NCI-H2171 (cell line): Measurements from ENCODE around the gene ARHGEF19.
"Not testable (repeated sequence)": the region's sequence is repeated elsewhere in the genome, so short reads cannot be mapped to it uniquely, and the experiment has no call there.

Source experiments
- DNase-seq: peaks from one replicate; lab custom pipeline; 2025; lab: John Stamatoyannopoulos, UW

ARHGEF19 gene

DNA sequence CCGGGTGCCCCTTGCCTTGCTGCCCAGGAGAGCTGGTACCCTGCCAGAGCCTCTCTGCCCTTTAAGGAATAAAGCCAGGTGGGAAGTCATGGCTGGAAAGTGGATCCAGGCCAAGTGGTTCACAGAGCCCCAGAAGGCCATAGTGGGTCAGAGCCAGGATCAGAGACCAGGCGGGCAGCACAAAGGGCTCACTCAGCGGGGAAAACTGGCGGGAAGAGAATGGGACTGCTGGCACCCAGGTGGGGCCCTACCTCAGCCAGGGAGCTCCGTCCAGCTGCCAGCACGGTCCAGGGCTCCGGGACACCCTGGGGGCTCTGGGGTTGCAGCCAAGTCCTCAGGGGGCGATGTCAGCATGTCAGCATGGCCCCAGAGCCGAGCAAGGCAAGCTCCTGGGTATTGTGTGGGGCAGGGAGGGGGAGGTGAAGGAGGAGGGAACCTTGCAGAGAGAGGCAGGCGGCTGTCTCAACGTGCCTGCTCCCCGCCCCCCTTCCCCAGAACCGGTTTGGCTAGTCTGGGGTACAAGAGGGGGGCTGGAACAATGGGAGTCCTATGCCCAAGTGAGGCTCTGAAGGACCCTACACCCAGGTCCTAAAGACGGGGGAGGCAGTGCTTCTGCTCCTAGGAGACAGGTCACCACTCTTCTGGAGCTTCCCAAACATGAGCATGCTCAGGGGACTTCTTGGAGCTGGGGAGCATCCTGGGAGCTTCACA lies at the start of gene ARHGEF19:
Gene ARHGEF19, minus strand, starts transcription at position 402 of the 711 bp plus-strand sequence. CDS start 3,598 bp downstream, outside the sequence.
- no peak for DNase-seq

DNA sequence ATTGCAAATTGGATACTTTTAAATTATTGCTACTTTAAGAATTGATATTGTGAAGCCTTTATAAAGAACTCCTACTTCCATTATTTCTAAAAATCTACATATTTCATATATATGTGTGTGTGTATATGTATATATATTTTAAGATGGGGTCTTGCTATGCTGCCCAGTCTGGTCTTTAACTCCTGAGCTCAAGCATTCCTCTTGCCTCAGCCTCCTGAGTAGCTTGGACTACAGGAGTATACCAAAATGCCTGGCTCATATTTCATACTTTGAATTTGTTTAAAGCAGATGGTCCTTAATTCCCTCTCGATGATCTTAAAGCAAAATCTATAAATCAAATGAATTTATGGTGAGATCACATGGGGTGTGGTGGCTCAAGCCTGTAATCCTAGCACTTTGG lies 49.6 kb upstream of the ARHGEF19 start:
- DNase-seq: no peak

DNA sequence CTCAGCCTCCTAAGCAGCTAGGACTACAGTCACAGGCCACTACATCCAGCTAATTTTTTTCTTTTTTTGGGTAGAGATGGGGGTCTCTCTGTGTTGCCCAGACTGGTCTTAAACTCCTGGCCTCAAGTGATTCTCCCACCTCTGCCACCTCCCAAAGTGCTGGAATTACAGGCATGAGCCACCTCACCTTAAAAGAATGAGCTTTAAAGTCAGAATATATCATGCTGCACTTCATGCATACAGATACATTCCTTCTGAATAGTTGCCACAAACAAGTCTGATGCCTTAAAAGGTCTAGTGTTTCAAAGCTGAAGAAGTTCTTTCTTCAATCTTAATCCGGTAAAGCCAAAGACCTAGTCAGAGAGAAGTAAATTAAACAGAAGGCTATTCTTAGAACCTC lies 48.4 kb upstream of the ARHGEF19 start:
- no peak for DNase-seq

DNA sequence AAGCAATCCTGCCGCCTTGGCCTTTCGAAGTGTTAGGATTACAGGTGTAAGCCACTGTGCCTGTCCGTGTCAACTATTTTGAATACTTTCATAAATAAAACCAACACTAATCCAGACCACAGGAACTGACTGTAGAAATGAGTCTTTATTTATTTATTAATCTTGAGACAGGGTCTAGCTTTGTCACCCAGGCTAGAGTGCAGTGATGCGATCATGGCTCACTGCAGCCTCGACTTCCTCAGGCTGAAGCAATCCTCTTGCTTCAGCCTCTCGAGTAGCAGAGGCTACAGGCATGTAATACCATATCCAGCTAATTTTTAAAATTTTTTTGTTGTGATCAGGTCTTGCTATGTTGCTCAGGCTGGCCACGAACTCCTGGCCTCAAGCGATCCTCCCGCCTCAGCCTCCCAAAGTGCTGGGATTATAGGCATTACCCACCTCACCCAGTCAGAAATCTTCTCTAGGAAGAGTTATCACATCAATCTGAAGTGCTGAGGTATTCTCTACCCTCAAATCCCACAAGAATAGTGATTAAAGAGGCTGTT lies 46.2 kb upstream of the ARHGEF19 start:
- no peak for DNase-seq

DNA sequence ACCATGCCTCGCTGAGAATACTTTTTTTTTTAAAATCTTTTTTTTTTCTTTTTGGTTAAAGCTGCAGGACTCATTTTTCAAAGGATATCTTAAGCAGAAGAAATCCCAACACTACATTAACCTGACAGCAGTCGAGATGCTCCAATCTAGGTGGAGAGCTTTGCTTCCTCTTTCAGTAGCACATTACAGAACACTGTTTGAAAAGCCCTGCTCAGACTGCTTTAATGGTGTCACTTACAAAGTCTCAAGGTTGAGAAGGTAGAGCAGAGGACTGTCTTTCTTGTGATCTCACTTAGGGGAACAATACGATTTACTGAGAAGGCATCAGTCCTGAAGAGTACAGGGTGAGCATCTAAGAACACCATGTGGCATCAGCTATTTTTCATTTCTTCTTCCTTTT lies 45.5 kb upstream of the ARHGEF19 start:
- no peak for DNase-seq

DNA sequence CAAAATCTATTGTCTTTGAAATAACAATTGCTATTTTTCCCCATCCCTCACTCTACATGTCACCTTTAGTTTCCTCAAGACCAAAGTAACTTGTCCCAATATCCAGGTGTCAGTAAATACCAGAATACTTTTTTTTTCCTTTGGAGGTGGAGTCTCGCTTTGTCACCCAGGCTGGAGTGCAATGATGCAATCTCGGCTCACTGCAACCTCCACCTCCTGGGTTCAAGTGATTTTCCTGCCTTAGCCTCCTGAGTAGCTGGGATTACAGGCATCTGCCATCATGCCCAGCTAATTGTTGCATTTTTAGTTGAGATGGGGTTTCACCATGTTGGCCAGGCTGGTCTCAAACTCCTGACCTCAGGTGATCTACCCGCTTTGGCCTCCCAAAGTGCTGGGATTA lies 45.1 kb upstream of the ARHGEF19 start:
- DNase-seq: not testable (repeated sequence)

DNA sequence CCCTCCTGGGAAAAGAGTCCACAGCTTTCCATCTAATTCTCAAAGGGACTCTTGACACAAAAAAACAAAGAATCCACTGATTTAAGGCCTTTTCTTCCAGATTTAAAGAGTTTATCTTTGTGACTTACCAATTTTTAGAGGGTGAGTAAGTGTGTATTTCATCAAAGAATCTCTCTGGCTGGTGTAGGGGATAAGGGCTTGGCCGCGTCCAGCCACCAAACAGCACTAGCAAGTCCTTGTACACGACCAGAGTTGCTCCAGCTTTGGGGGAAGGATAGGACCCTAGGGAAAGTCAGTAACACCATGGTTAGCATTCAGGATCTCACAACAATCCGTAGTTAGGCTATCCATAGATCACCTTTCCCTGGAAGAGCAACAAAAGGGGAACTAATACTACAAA lies 44.0 kb upstream of the ARHGEF19 start:
- DNase-seq: no peak

DNA sequence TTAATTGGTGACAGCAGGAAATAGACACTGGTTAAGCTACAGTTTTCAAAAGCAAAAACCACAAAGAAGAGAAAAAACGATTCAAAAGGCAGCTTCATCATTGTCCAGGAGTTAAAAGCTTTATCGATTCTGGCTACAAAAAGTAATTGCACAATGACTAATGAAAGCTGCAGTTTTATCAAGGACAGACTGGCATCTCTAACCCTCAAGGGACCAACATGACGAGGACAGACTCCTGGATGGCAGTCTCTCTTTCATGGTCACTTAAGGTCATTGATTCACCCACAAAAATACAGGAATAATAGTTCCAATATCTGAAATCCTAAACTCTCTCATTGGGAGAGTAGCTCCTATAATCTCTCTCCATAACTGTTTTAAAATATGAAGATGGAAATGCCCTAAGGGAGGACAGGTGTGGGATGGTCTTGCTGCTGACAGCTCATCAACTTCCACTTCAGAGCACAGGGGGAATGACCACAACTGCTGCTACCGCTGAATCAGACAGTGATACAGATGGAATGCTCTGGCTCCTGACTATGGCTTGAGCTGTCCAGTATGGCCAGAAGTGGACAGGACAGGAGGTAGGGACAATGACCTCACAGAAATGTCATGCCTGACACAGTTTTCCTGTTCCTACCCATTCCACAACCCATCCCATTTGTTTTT lies 41.9 kb upstream of the ARHGEF19 start:
- DNase-seq: no peak

DNA sequence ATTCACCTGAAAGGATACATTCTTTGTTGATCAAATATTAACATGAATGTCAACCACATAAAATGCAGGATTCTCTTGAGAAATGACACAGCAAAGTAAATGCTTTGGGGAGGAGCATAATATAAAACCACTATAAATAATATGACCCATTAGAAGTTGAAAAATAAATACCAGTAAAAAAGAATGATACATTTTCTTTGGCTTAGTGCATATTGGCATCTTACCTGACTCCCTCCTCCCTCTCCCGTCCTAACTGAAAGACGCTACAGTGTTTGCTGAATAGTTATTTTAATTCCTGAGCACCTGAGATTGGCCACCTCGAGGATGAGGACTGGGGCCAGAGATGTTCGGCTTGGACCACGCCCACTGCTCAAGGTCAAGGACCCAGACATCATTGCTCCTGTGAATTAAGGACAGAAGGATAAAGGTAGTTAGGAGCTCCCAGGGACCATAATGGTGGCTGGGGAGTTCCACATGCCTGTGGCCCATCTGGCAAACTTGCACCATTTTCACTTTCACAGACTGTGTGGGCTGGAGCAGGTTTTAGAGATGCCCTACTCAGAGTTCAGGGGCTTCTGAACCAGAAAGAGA lies 41.0 kb upstream of the ARHGEF19 start:
- DNase-seq: no peak

DNA sequence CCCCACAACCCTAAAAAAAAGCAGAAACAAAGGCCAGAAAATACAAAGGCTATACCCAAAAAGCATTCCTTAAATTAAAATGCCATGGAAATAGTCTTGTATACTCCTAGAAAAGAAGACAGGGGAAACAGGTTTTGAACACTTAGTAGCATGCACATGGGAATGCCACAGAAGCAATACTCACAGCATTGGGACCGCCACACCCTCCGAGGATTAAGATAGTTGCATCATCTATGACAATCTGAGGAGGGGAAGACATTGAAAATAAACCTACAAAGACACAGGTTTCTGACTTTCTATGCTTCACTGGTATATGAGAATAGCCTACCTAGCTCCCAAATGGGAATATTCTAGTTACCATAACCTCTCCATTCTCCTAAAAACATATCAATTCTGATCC lies 40.5 kb upstream of the ARHGEF19 start:
- no peak for DNase-seq

DNA sequence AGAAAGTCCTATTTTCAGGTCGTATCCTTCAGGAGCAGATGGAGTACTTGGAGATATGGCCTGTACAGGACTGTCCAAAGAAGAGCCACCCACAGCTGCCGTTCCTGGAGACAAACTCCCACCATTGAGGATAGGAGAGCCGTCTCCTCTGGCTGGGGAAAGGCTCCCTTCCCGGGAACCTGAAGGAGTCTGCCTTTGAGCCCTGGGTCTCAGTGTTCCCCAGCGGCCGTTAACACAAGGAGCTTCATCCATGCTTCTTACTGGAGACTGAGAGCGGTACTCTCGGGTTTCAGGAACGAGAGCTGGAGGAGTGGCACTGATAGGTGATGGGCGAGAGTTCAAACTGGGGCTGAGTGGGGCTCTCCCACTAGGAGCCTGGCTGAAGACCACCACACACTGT lies 38.9 kb upstream of the ARHGEF19 start:
- no peak for DNase-seq

DNA sequence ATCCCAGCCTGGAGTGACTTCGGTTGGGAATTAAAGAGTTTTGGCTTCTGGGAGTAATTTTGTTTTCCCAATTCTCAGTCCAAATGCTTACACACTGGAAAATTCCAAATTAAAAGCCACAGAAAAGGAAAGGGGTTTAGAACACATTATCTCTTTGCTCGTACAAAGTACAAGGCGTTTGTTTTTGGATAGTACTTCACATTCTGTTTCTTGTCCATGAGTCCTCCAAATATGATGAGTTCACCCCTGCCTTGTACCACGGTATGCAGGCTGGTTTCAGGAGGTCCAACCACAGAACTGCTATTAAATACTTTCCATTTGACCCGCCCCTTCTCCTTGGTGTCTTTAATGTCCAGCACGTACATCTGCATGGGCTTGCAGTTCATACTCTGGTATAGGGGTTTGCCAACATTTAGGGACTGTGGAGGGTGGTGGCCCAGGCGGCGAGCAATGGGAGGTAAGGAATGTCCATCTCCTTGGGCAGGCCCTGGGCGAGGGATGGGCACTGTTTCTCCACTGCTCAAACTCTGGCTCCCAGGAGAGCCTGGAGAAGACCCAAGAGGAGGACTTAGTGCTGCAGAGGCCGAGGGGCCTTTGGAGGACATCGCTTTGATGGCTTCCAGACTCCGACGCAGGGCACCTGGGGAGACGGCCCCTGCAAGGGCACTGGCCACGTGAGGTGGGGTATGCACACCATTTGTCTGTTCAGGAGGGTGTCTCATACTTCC lies 38.2 kb upstream of the ARHGEF19 start:
- DNase-seq: no peak

DNA sequence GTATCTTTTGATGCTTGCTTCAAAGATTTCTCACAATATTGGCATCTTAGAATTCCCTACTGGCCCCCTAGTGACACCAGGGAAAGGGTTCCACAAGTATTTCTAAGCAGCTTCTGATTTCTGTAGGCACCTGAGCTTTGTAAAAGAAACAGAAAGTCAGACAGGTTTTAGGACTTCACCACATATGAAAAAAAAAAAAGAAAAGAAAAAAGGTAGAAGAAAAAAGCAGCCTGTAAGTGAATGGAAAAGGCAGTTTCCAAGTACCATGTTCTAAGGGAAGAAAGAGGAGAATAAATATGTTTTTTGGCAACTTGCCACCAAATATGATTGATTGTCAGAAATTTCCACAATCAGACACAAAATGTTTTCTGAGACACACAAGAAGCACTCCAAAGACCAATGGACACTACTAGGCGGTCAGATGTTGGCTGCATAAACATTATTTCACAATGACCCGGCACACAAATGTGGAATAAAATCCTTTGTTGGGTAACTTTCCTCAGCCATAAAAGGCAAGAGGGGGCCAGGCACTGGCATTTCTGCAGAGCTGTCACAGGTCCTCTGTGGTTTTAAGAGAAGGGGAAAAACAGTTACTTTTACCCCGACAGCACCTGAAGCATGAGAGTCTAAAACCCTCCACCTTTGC lies 37.3 kb upstream of the ARHGEF19 start:
- DNase-seq: no peak

DNA sequence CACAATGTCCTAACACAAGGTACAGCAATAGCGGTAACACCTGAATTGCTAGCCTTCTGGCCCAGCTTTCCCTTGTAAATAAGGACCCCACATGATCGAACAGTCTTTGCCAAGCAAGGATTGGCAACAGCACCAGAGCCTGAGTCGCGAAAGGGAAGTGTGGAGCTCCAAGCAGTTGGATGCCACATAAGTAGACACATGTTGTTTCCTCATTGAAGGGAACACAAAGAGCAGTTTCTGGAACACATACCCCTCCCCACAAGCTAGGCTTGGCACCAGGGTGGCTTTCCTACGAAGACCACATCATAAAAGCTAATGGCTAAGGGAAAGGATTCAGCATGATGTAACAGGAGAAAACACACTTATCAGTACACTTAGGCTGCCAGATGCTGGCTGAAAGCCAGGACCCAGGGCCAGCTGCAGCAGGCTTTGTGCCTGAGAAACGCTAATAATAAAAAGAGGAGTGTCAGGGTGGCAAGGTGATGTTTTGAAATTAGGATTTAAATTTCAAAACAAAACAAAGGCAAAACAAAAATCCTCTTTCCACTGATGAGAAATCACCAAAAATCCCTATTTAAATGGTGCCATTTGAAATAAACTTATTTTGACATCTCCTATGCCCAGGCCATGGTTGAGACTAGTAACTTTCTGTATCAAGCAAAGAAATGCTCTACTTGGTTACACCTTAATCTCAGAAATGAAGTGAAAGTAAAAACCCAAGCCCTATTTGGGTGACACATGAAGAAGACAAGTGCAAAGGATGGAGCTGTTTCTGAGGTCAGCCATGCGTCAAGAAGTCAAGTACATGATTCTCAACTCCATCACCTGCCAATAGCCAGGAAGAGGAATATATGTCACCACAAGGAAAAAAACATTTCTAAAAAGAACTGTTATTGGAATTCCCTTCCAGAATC lies 36.4 kb upstream of the ARHGEF19 start:
- DNase-seq: peak; percentile 75

DNA sequence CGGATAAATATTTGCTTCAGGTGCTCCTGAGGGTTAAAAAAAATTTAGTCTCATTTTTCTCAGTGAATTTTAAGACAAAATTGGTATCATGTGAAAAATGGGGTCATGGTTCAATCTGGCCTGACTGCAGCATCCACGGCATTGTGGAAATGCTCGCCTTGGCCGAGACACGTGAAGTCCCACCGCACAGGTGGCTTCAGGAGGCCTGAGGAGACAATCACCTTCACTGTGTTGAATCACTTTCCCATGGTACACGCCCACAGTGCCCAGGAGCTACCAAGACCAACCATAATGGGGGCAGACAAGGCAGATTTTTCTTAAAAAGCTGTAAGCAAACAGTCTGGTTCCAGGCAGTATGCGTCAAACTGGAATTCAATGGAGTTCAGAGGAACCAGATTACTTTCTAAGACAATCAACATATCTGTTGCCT lies 35.6 kb upstream of the ARHGEF19 start:
- DNase-seq: no peak

DNA sequence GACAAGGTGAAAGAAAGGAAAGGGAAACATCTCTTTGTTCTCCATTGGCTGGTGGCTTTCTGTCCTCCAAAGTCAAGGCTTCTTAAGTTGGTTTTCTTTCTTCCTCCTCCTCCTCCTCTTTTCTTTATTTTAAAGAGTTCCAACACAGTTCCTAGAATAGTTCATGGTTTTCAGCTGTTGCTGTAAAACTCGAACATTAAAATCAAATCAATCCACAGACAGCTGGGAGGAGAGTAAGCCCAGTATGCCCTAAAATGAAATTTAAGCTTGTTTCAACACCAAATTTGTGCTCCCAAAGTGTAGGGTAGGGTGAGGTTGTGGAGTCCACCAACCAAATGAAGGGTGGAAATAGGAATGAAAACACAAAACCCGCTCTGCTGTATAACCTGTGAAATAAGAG lies 35.0 kb upstream of the ARHGEF19 start:
- no peak for DNase-seq

DNA sequence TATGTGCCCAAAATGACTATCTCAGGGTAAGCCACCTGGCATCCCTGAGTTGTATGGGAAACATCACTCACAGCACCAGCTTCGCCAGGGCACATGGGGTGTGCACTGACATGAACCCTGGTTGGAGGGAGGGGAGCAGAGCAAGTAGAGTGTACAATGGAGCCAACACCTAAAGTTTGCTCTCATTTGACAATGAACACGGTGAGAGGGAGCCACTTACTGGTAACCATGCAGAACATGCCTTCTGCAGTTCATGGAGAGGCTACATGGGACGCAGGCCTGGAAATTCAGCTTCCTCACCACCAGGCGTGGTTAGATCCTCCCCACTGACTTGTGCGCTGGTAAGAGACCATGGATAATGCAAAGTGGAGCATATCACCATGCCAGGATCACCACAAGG lies 34.5 kb upstream of the ARHGEF19 start:
- DNase-seq: no peak

DNA sequence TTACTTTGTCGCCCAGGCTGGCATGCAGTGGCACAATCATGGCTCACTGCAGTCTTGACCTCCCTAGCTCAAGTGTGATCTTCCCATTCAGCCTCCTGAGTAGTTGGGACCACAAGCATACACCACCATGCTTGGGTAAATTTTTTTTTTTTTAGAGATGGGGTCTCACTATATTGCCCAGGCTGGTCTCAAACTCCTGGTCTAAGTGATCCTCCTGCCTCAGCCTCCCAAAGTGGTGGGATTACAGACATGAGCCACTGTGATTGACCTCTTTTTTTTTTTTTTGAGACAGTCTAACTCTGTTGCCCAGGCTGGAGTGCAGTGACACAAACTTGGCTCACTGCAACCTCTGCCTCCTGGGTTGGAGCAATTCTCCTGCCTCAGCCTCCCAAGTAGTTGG lies 33.8 kb upstream of the ARHGEF19 start:
- not testable (repeated sequence) for DNase-seq

DNA sequence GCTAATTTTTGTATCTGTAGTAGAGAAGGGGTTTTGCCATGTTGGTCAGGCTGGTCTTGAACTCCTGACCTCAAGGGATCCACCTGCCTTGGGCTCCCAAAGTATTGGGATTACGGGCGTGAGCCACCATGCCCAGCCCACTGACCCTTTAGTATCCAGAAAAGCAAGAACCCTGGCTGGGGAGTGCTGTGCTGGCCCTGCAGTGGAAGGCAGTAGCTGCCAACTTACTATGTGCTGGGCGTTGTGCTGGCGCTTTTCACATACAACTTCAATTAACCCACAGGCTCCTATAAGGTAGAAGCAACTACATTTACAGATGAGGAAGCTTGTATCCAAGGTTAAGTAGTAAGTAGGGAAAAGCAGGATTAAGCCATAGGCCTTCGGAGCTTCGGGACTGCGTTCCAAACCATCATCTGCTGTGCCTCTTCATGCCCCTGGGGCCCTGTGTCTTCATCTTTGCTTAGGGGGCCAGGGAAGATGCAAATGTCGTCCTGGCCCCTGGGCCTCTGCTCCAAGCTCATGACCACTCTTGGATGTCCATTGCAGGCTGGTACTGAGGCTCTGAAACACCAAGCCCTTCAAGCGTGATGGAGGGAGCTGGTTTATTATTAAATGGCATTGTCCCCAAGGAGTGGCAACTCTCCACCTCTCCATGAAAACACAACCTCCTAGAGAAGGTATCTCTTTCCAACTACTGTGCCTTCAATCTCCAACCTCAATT lies 33.2 kb upstream of the ARHGEF19 start:
- DNase-seq: no peak

DNA sequence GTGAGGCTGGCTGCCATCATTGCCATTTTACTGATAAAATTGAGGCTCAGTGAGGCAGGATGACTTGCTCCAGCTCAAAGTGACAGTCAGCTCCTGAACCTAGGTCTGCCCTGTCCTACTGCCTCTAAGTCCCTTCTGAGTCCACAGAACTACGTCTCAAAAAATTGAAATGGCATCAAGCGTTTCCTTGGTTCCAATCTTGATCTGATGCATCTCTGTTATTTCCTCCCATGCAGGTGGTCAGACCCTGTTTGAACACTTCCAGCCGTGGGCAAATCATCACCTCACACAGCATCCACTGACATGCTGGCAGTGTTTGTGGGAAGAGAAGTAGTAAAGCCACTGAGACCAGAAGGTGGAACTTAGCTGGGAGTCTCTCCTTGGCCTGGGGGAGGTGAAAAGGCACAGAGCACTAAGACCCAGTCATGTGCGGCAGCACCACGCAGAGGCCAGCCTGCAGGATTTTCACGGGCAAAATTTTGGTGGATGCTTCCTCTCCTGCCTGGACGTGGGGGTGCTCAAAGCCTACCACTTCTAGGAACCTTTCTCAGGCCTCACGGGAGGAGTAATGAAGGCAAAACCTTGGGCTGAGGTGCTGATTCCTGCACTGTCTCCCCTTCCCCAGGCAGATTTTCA lies 32.3 kb upstream of the ARHGEF19 start:
- no peak for DNase-seq
